K562 (cell line): ENCODE results near the gene RSBN1L. TPM values are rescaled to one million over a fixed set of nuclear protein-coding genes. Genes with fewer than 3 reads are reported as not detected.

Experiments used
- ATAC-seq: fragments of 200-7000 bp; cut with Tn5 transposase; 3 replicates; pipeline ENCODE4 v1.9.1; 2020; ENCODE audit warnings: moderate library complexity
- BruUV-seq: library from RNA; stranded (reverse); fragments of 400-500 nt; replicated peaks from 2 replicates; lab custom pipeline; 2021; lab: Mats Ljungman, UMichigan
- CTCF ChIA-PET: fragments of 300-600 bp; formaldehyde crosslinking; extraction: SDS; loops from one replicate; lab custom pipeline; 2021; ENCODE audit warnings: low intra/inter-chr PET ratio; lab: Yijun Ruan, JAX
- POLR2A ChIA-PET: fragments of 300-600, 350-650 bp; sonication (Branson Sonifier 250); formaldehyde crosslinking; extraction: SDS; loops from one replicate; lab custom pipeline; 2021; ENCODE audit warnings: antibody characterized with exemption, inconsistent platforms; lab: Yijun Ruan, JAX
- DNase-seq, 4 experiments: peaks; one replicate each; pipeline versions ENCODE4 v3.0.0 to v3.0.0-alpha.2; 2011 to 2018; ENCODE audit warnings: low spot score in 3 of 4, mixed read lengths in 3 of 4; ENCODE audit errors: extremely low read depth in 1 of 4
- FAIRE-seq: peaks from 2 replicates; lab custom pipeline; 2011; peaks lifted over from hg19 to GRCh38; lab: Jason Lieb, UNC
- H2AFZ ChIP-seq: 2 replicates; pipeline ENCODE4 v1.6.0; 2011; ENCODE audit warnings: low read depth, low read length, control low read depth, inconsistent platforms
- H3K27ac ChIP-seq: fragments of 200-600 bp; 3 replicates; pipeline ENCODE4 v1.8.0; 2011; ENCODE audit warnings: low read depth, mild to moderate bottlenecking, control low read depth, inconsistent platforms, low read length, moderate library complexity, mixed read lengths; ENCODE audit errors: extremely low read depth
- H3K27me3 ChIP-seq, 2 experiments: fragments of 300-600 bp in 1 of 2; 2 replicates in 1 of 2; 3 replicates in 1 of 2; pipeline versions ENCODE4 v1.6.0 to v1.8.0; 2011; ENCODE audit warnings: inconsistent platforms in 2 of 2, low read length in 2 of 2, mild to moderate bottlenecking in 1 of 2, mixed read lengths in 1 of 2, moderate library complexity in 1 of 2; ENCODE audit not compliant: control insufficient read depth in 2 of 2, insufficient read depth in 2 of 2
- H3K36me3 ChIP-seq: fragments of 300-600 bp; 3 replicates; pipeline ENCODE4 v1.8.0; 2011; ENCODE audit warnings: mild to moderate bottlenecking, low read length, inconsistent platforms; ENCODE audit not compliant: control insufficient read depth, insufficient read depth
- H3K4me1 ChIP-seq, 2 experiments: fragments of 200-600 bp in 1 of 2; replicated peaks in 1 of 2; 2 replicates in 1 of 2; 3 replicates in 1 of 2; pipeline versions ENCODE4 v1.5.1 to v1.8.0; 2011; ENCODE audit warnings: inconsistent platforms in 2 of 2, low read length in 2 of 2, mild to moderate bottlenecking in 1 of 2, mixed read lengths in 1 of 2, moderate library complexity in 1 of 2; ENCODE audit not compliant: control insufficient read depth in 2 of 2, insufficient read depth in 2 of 2
- H3K4me2 ChIP-seq: 2 replicates; pipeline ENCODE4 v1.6.1; 2011; ENCODE audit warnings: low read length, control low read depth, inconsistent platforms, mixed read lengths; ENCODE audit not compliant: insufficient read depth
- H3K4me3 ChIP-seq: fragments of 200-600 bp; sonication (generic), shearing (Covaris generic); 2 replicates; pipeline ENCODE4 v1.5.1; 2016; ENCODE audit warnings: control low read depth, inconsistent platforms
- H3K79me2 ChIP-seq: fragments of 200-600 bp; 3 replicates; pipeline ENCODE4 v1.8.0; 2011; ENCODE audit warnings: low read length, inconsistent platforms; ENCODE audit not compliant: control insufficient read depth, insufficient read depth
- H3K9ac ChIP-seq, 2 experiments: 2 replicates each; pipeline versions ENCODE4 v1.6.0 to v1.6.1; 2011; ENCODE audit warnings: low read depth in 2 of 2, low read length in 2 of 2, control low read depth in 1 of 2, inconsistent platforms in 1 of 2, mild to moderate bottlenecking in 1 of 2, mixed read lengths in 1 of 2; ENCODE audit not compliant: insufficient read depth in 1 of 2
- H3K9me1 ChIP-seq: one replicate; pipeline ENCODE4 v1.6.0; 2011; ENCODE audit warnings: inconsistent platforms, mild to moderate bottlenecking, low read length, moderate library complexity; ENCODE audit not compliant: control insufficient read depth, insufficient read depth
- H3K9me3 ChIP-seq: replicated peaks from 2 replicates; pipeline ENCODE4 v1.5.1; 2011; ENCODE audit warnings: low read depth, low read length, inconsistent platforms; ENCODE audit not compliant: control insufficient read depth, insufficient read depth
- H4K20me1 ChIP-seq: replicated peaks from 2 replicates; pipeline ENCODE4 v1.6.1; 2011; ENCODE audit warnings: low read length, inconsistent platforms, mixed read lengths; ENCODE audit not compliant: control insufficient read depth, insufficient read depth
- CXXC5 ChIP-seq: fragments of 250-450 bp; sonication (Bioruptor Pico); IDR thresholded peaks from 2 replicates; pipeline ENCODE4 v1.8.0; 2022; ENCODE audit warnings: inconsistent platforms, mild to moderate bottlenecking, moderate library complexity
- DACH1 ChIP-seq: fragments of 450-650 bp; IDR thresholded peaks from 2 replicates; pipeline ENCODE4 v1.6.1; 2018; ENCODE audit not compliant: partially characterized antibody
- NCOA6 ChIP-seq: fragments of 450-650 bp; IDR thresholded peaks from 2 replicates; pipeline ENCODE4 v1.6.1; 2017; ENCODE audit warnings: mild to moderate bottlenecking
- PHF8 ChIP-seq: fragments of 200-600 bp; sonication (generic); IDR thresholded peaks from 2 replicates; pipeline ENCODE4 v1.6.1; 2012; ENCODE audit warnings: mixed run types, mild to moderate bottlenecking, inconsistent platforms, low read length, moderate library complexity, borderline replicate concordance
- SOX6 ChIP-seq: fragments of 450-650 bp; IDR thresholded peaks from 2 replicates; pipeline ENCODE4 v1.6.1; 2014; ENCODE audit warnings: mild to moderate bottlenecking
- WGBS: fragments of 100-300 bp; shearing (Covaris generic); methylation state at CpG from one replicate; pipeline ENCODE4 v1.1.6; 2016; ENCODE audit warnings: low coverage, mixed read lengths; ENCODE audit not compliant: insufficient coverage; ENCODE audit errors: missing lambda C conversion rate; 5-methylcytosine and 5-hydroxymethylcytosine counted together
- in situ Hi-C: fragments of 300-500 bp; cut with MboI; formaldehyde crosslinking; loops from 4 replicates; pipeline ENCODE4 v1.15.0; 2018; ENCODE audit warnings: inconsistent platforms, mixed read lengths
- intact Hi-C: fragments of 100-400 bp; cut with micrococcal nuclease; formaldehyde crosslinking; loops from 2 replicates; pipeline ENCODE4 v1.14.2; 2022
- polyA plus RNA-seq, 8 experiments: library from polyadenylated mRNA; depleted of rRNA in 4 of 8; stranded (reverse) in 5 of 8; unstranded in 3 of 8; fragments of >200 nt; fragmentation: Nextera tagmentation in 2 of 8; fragmentation: Illumina TruSeq in 1 of 8; extraction: Ambion mirVana in 2 of 8; extraction: Trizol in 1 of 8; gene quantifications; 2 replicates each; pipeline versions ENCODE4 v1.2.1 to v1.2.3, GENCODE V29; 2011 to 2014; ENCODE audit warnings: inconsistent platforms in 1 of 8, missing spikeins in 1 of 8
- total RNA-seq, 7 experiments: library from RNA; depleted of rRNA in 6 of 7; stranded (reverse); fragments of >200 nt in 6 of 7; fragmentation: Illumina TruSeq in 2 of 7; extraction: Trizol in 2 of 7; gene quantifications; 2 replicates each; pipeline versions ENCODE4 v1.2.1 to v1.2.3, GENCODE V29; 2011 to 2021; ENCODE audit warnings: low replicate concordance in 1 of 7
- TF ChIP-seq, protein P1 (sequence below): sonication (generic); formaldehyde crosslinking; IDR thresholded peaks from 2 replicates; pipeline ENCODE4 v1.8.1; 2023; ENCODE audit warnings: mild to moderate bottlenecking, missing genetic modification reagents

RSBN1L gene
- total and polyA plus RNA-seq, 9 of the 15 experiments (the other 6 are each of a cell fraction or from before 2014, with no cell fraction given), result 6.2 to 35.2 (median 20.1) TPM

- ATAC-seq (no peak; the same call in 1 of the 3 replicates), DNase-seq (no peak), FAIRE-seq (no peak)
- in situ Hi-C loops (no loop called here), intact Hi-C loops (no loop called here)
- no peak overlapping the region for H2AFZ ChIP-seq
- no peak overlapping the region for H3K27ac ChIP-seq
- no TSS peak for BruUV-seq
- H4K20me1 ChIP-seq, result no peaks in the 10 kb centered on the region
- peaks cover 17% of the 10 kb centered on the region; the same call in 2 of the 3 replicates for H3K36me3 ChIP-seq
- H3K4me1 ChIP-seq, result peaks cover 0 to 17% of the 10 kb centered on the region in 2 experiments; a peak in 3 of 5 replicates
- H3K9me1 ChIP-seq, result no peaks in the 10 kb centered on the region
- no peaks in the 10 kb centered on the region for H3K27me3 ChIP-seq
- WGBS, result 6% methylated on average over 2 of the region's 2 CpGs
- ChIA-PET POLR2A (no interaction called here), CTCF (no interaction called here)
- H3K79me2 ChIP-seq, result peaks cover 94% of the 10 kb centered on the region
- H3K4me2 ChIP-seq, result no peak overlapping the region
- no peak overlapping the region for H3K9ac ChIP-seq
- H3K4me3 ChIP-seq, result no peak overlapping the region
- no peak for TF ChIP-seq SOX6
- TF ChIP-seq NCOA6, result no peak
- peak; percentile 46 for TF ChIP-seq CXXC5 (CRISPR knock-in tag)
- TF ChIP-seq, protein P1, sequence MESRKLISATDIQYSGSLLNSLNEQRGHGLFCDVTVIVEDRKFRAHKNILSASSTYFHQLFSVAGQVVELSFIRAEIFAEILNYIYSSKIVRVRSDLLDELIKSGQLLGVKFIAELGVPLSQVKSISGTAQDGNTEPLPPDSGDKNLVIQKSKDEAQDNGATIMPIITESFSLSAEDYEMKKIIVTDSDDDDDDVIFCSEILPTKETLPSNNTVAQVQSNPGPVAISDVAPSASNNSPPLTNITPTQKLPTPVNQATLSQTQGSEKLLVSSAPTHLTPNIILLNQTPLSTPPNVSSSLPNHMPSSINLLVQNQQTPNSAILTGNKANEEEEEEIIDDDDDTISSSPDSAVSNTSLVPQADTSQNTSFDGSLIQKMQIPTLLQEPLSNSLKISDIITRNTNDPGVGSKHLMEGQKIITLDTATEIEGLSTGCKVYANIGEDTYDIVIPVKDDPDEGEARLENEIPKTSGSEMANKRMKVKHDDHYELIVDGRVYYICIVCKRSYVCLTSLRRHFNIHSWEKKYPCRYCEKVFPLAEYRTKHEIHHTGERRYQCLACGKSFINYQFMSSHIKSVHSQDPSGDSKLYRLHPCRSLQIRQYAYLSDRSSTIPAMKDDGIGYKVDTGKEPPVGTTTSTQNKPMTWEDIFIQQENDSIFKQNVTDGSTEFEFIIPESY (CRISPR knock-in tag), result no peak
- no peak for TF ChIP-seq PHF8
- TF ChIP-seq DACH1, result peak; percentile 20
- H3K9me3 ChIP-seq, result no peaks in the 10 kb centered on the region
Observed at GRCh38 chr7:77813180-77813579, 116.9 kb downstream of the RSBN1L start.
